KBM-7 (cell line): ENCODE measurements around the gene POFUT1.

ENCODE experiments used
- DNase-seq: peaks from one replicate; pipeline ENCODE4 v3.0.0-alpha.2; 2015
- in situ Hi-C: fragments of 300-500 bp; cut with MboI; formaldehyde crosslinking; loops from 2 replicates; pipeline ENCODE4 v1.14.3; 2020; ENCODE audit warnings: low sequenced_read_pairs, low pct_unique_long_range_greater_than_20kb, mixed read lengths

POFUT1 gene

GRCh38 chr20:32204205-32205109 lies 3.2 kb upstream of the POFUT1 start:
- DNase-seq, result no peak
- in situ Hi-C loops, result no loop called here

- in situ Hi-C loops, result no loop called here
- DNase-seq, result peak; percentile 19
These were observed 2.4 kb upstream of the POFUT1 start for GRCh38 chr20:32205110-32205842.

GRCh38 chr20:32205843-32206759 lies 1.6 kb upstream of the POFUT1 start:
- in situ Hi-C loops, result no loop called here
- DNase-seq, result no peak

- DNase-seq, result peak; percentile 28
These were observed 687 bp upstream of the POFUT1 start for GRCh38 chr20:32206760-32207625.

GRCh38 chr20:32208499-32209154 lies 947 bp downstream of the POFUT1 start:
- no peak for DNase-seq
- in situ Hi-C loops, result no loop called here

More at GRCh38 chr20:32206760-32207625, 687 bp upstream of the POFUT1 start:
- in situ Hi-C loops, result no loop called here

- in situ Hi-C loops, result no loop called here
- DNase-seq, result no peak
These were observed 2.3 kb downstream of the POFUT1 start for GRCh38 chr20:32209850-32210605.

GRCh38 chr20:32213870-32214269 lies 6.2 kb downstream of the POFUT1 start:
- in situ Hi-C loops, result no loop called here
- DNase-seq, result no peak

- in situ Hi-C loops, result no loop called here
- DNase-seq, result no peak
These were observed 7.5 kb downstream of the POFUT1 start for GRCh38 chr20:32215147-32215546.

- in situ Hi-C loops, result no loop called here
- DNase-seq, result no peak
These were observed 8.0 kb downstream of the POFUT1 start for GRCh38 chr20:32215729-32216128.

- no peak for DNase-seq
- in situ Hi-C loops, result no loop called here
These were observed 8.8 kb downstream of the POFUT1 start for GRCh38 chr20:32216179-32217142.

GRCh38 chr20:32218156-32218900 lies 10.6 kb downstream of the POFUT1 start:
- in situ Hi-C loops, result no loop called here
- DNase-seq, result no peak

GRCh38 chr20:32224463-32224862 lies 16.8 kb downstream of the POFUT1 start:
- in situ Hi-C loops, result no loop called here
- DNase-seq, result no peak

GRCh38 chr20:32226391-32226790 lies 18.7 kb downstream of the POFUT1 start:
- no peak for DNase-seq
- in situ Hi-C loops, result no loop called here

GRCh38 chr20:32227306-32227705 lies 19.6 kb downstream of the POFUT1 start:
- in situ Hi-C loops, result no loop called here
- no peak for DNase-seq
